Small intestine (tissue), 7 donors: ENCODE results near the gene SYNE3. TPM values are rescaled to one million over a fixed set of nuclear protein-coding genes. Genes with fewer than 3 reads are reported as not detected.
A peak's percentile ranks its signal among the peaks of the same experiment; 100 is the strongest.
"Not testable (repeated sequence)": the region's sequence is repeated elsewhere in the genome, so short reads cannot be mapped to it uniquely, and the experiment has no call there.

Experiments used
- DNase-seq, 2 donors: peaks; one replicate each; pipeline versions ENCODE4 v3.0.0 to v3.0.0-alpha.2; 2013
- FAIRE-seq: peaks from 2 replicates; lab custom pipeline; 2012; peaks lifted over from hg19 to GRCh38; lab: Jason Lieb, UNC
- H3K27ac ChIP-seq, 3 donors: one replicate each; pipeline ENCODE4 v1.5.1; 2013; ENCODE audit warnings: low read length in 2 of 3, mild to moderate bottlenecking in 2 of 3, control low read depth in 1 of 3, inconsistent platforms in 1 of 3, low read depth in 1 of 3, moderate library complexity in 1 of 3
- H3K27me3 ChIP-seq, 3 donors: one replicate each; pipeline ENCODE4 v1.6.1; 2013; ENCODE audit warnings: low read length in 3 of 3, inconsistent platforms in 1 of 3; ENCODE audit not compliant: control insufficient read depth in 3 of 3, insufficient read depth in 3 of 3
- H3K36me3 ChIP-seq, 3 donors: one replicate each; pipeline ENCODE4 v1.6.1; 2013; ENCODE audit warnings: low read length in 3 of 3, inconsistent platforms in 1 of 3, low read depth in 1 of 3, mild to moderate bottlenecking in 1 of 3, moderate library complexity in 1 of 3; ENCODE audit not compliant: control insufficient read depth in 3 of 3, insufficient read depth in 2 of 3
- H3K4me1 ChIP-seq, 3 donors: one replicate each; pipeline ENCODE4 v1.6.1; 2013; ENCODE audit warnings: low read length in 2 of 3, inconsistent platforms in 1 of 3, low read depth in 1 of 3, mild to moderate bottlenecking in 1 of 3, moderate library complexity in 1 of 3; ENCODE audit not compliant: control insufficient read depth in 3 of 3, insufficient read depth in 2 of 3
- H3K4me3 ChIP-seq, 3 donors: one replicate each; pipeline ENCODE4 v1.5.1; 2013; ENCODE audit warnings: low read length in 3 of 3, control low read depth in 1 of 3, inconsistent platforms in 1 of 3, low read depth in 1 of 3, mild to moderate bottlenecking in 1 of 3, moderate library complexity in 1 of 3
- H3K9me3 ChIP-seq, 2 donors: one replicate each; pipeline ENCODE4 v1.6.1; 2013; ENCODE audit warnings: low read depth in 1 of 2, low read length in 1 of 2; ENCODE audit not compliant: control insufficient read depth in 2 of 2, insufficient read depth in 1 of 2
- WGBS, 3 donors: extraction: QIAGEN DNeasy Blood & Tissue Kit; methylation state at CpG; one replicate each; pipeline ENCODE4 v1.1.7; 2013; 5-methylcytosine and 5-hydroxymethylcytosine counted together
- polyA plus RNA-seq, 4 donors: library from polyadenylated mRNA; stranded (reverse) in 3 of 4; unstranded in 1 of 4; fragments of 200-250 nt in 3 of 4; fragments of 120-200 nt in 1 of 4; gene quantifications; one replicate each; pipeline versions ENCODE4 v1.2.1 to v1.2.3, GENCODE V29; 2013
- donor health status: healthy with polysubstance abuse.
- donor health status: control.
- donor health status: control.
- donor health status: Bipolar disorder and iron deficiency.
- donor health status: healthy.

Gene SYNE3
- polyA plus RNA-seq, 4 donors, result 0.81 to 5.0 (median 1.4) TPM

DNA sequence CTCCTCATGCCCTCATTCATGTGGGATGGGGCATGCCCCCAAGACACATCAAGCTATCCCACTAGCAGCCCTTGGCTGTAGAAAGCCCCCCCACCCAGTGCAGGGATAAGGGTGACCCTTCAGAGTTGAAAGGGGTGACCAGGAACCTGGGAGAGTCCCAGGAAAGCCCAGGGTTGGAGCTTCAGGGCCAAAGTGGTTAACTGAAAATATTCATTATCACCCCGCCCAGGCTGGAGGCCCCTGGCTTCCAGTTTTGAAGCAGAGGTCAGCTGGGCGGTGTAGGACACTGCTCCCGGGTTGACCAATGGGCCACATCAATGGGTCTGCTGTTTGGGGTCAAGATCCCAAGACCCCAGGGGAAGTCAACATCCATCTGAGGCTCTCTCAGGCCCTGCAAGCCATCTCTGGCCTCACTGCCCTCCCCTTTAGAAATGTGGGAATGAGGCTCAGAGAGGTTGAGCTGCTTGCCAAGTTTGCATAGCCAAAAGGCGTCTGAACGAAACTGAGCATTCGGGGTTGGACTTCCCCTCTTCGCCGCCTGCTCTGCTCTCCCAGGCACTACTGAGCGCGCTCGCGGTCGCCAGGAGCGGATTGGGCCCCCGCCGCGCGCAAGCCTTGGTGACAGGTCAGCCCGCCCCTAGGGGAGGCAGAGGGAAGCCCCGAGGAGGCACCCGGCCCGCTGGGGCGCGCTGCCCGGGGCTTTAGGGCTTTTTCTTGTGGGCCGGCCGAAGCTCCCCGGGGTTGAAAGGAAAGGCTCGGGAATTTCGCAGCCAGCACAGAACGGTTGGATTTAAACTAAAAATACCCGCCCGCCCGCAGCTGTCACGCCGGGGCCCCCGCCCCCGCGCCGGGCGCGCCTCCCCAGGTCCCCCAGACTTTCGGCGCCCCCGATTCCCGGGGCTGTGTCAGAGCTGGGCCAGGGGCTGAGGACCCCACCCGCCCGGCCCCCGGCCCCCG is 576 bp downstream of the SYNE3 start:
- no peak for FAIRE-seq
- H3K4me3 ChIP-seq, result peak overlapping the region; percentile 28 to 68 (median 66)
- H3K27me3 ChIP-seq, result peaks cover 0 to 18% (median 0%) of the 10 kb centered on the region in 3 donors
- peak overlapping the region in 2 of 3 donors; percentile 34 to 66 for H3K27ac ChIP-seq
- H3K4me1 ChIP-seq, result peaks cover 7 to 30% (median 29%) of the 10 kb centered on the region in 3 donors
- no peaks in the 10 kb centered on the region for H3K9me3 ChIP-seq
- no peaks in the 10 kb centered on the region for H3K36me3 ChIP-seq
- WGBS, 3 donors, result 1 to 2% (median 2%) methylated on average over 28 to 50 of the region's 50 CpGs
- peak; percentile 48 to 68 for DNase-seq

DNA sequence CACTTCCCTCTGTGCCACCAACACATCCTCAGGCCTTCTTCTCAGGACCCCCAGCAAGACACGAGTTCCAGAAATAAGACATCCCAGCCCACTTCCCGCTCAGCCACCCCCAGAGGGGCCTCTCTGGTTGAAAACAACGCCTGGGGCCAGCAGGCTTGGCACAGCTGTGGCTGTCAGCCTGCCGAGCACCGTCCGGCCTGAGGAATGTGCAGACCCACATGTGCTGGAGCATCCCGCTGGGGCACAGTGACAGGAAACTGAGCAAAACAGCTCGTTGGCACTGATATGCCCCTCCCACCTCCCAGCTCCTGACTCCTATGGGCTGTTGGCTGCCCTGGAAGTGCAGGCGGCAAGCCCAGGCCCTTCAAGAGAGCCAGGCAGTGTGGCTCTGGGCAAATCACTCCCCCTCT is 1.4 kb downstream of the SYNE3 start:
- Histone ChIP-seq H3K4me3 (peak overlapping the region in 1 of 3 donors; percentile 9), H3K27me3 (peaks cover 0 to 18% (median 0%) of the 10 kb centered on the region in 3 donors), H3K9me3 (no peaks in the 10 kb centered on the region), H3K27ac (peak overlapping the region in 1 of 3 donors; percentile 11), H3K36me3 (no peaks in the 10 kb centered on the region), H3K4me1 (peaks cover 7 to 29% (median 29%) of the 10 kb centered on the region in 3 donors)
- WGBS, 3 donors, result 40 to 69% (median 65%) methylated on average over 9 of the region's 9 CpGs
- FAIRE-seq, result no peak
- no peak for DNase-seq

DNA sequence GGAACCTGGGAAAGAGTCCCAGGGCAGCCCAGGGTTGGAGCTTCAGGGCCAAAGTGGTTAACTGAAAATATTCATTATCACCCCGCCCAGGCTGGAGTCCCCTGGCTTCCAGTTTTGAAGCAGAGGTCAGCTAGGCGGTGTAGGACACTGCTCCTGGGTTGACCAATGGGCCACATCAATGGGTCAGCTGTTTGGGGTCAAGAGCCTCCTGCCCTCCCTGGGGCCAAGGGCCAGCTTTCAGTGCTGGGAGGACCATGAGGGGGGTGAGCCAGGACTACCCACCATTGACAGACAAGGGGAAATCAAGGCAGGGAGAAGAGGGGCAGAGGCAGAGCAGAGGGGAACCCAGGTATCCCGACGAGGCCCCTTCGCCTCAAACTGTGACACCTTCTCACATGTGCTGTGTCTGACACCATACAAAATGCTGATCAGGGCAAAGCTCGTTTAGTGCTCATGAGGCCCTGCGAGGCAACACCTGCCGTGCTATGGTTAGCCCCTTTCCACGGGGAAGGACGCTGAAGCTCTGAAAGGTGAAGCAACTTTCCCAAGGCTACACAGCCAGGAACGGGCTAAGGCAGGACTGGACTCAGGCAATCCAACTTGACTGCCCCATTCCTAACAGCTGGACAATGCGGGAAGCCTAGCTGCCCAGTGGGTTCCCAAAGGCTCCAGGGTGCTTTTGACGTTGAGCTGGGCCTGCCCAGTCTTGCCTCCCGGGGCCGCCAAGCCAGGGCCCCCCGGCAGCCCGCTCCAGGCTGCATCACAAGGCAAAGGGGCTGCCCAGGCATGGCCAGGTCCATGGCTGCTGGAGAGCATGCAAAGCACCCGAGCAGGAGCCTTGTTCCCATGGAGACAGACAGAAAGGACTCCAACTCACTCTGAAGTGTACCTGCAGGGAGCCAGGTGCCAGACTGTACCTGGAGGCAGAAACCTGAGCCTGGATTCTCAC is 2.0 kb downstream of the SYNE3 start:
- H3K4me1 ChIP-seq, result peaks cover 7 to 29% (median 22%) of the 10 kb centered on the region in 3 donors
- FAIRE-seq, result no peak
- H3K9me3 ChIP-seq, result no peaks in the 10 kb centered on the region
- H3K27me3 ChIP-seq, result peaks cover 0 to 18% (median 0%) of the 10 kb centered on the region in 3 donors
- H3K4me3 ChIP-seq, result no peak overlapping the region
- H3K36me3 ChIP-seq, result no peaks in the 10 kb centered on the region
- WGBS, 3 donors, result 66 to 80% (median 77%) methylated on average over 18 of the region's 18 CpGs
- peak overlapping the region in 1 of 3 donors; percentile 11 for H3K27ac ChIP-seq
- no peak for DNase-seq

DNA sequence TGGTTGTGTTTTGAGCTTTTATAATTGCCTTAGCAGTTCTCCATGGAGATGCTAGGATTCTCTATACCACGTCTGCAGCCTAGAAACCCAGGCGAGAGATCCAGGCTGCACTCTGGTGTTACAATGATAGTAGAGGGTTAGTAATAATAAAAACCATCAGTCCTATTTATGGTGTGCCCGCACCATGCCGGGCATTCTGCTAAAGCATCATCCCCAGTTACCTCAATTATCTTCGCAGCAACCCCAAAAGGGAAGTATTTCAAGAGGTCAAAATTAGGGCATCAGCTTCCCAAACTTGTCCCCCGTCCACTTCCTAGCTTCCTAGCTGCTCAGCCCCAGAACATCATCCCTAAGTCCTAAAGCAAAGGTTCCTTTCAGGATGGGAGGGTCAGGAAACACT is 3.2 kb downstream of the SYNE3 start:
- 75 to 90% (median 86%) methylated on average over 6 of the region's 6 CpGs for WGBS, 3 donors
- FAIRE-seq (no peak), DNase-seq (no peak)
- Histone ChIP-seq H3K36me3 (peaks cover 0 to 2% (median 0%) of the 10 kb centered on the region in 3 donors), H3K4me3 (no peak overlapping the region), H3K27ac (no peak overlapping the region), H3K27me3 (peaks cover 0 to 18% (median 0%) of the 10 kb centered on the region in 3 donors), H3K9me3 (no peaks in the 10 kb centered on the region), H3K4me1 (peaks cover 4 to 29% (median 17%) of the 10 kb centered on the region in 3 donors)

DNA sequence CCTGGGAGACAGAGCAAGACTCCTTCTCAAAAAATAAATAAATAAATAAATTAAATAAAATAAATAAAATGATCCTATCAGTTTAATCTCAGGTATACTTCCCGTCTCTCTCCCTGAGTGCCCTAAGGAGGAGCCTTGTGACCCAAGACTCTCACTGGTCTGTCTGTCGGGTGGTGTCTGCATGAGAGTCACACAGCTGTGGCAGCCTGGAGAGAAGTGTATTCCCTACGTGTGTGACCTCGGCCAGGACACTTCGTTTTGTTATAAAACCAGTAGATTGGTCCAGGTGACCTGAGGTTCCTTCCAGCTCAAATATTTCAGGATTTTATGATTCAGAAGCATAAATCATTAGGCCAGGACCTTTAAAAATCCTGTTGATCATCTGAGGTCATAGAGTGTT is 4.8 kb downstream of the SYNE3 start:
- H3K9me3 ChIP-seq, result no peaks in the 10 kb centered on the region
- peaks cover 2 to 19% (median 14%) of the 10 kb centered on the region in 3 donors for H3K4me1 ChIP-seq
- H3K27me3 ChIP-seq, result peaks cover 0 to 13% (median 0%) of the 10 kb centered on the region in 3 donors
- DNase-seq, result no peak
- 86 to 90% (median 89%) methylated on average over 5 of the region's 5 CpGs for WGBS, 3 donors
- peaks cover 0 to 2% (median 0%) of the 10 kb centered on the region in 3 donors for H3K36me3 ChIP-seq
- H3K27ac ChIP-seq, result no peak overlapping the region
- no peak for FAIRE-seq
- H3K4me3 ChIP-seq, result no peak overlapping the region

DNA sequence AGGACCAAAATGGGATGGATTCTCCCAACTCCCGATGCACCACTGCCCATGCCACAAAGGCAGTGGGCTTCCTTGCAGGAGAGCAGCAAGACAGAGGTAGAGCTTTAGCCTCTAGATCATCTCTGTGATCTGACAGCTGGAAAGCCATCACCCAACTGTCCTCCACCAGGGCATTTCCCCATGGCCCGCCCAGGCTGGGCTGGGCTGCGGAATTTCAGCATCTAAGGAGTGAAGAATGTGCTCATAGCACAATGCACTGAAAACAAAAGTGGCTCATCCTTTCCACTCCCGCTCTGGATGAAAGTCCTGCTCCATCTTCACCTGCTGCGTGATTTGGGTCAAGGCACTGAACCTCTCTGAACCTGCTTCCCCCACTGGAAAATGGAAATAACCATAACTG is 5.6 kb downstream of the SYNE3 start:
- no peak overlapping the region for H3K27ac ChIP-seq
- peaks cover 2 to 16% (median 13%) of the 10 kb centered on the region in 3 donors for H3K4me1 ChIP-seq
- peaks cover 0 to 10% (median 0%) of the 10 kb centered on the region in 3 donors for H3K27me3 ChIP-seq
- DNase-seq (no peak), FAIRE-seq (no peak)
- H3K9me3 ChIP-seq, result no peaks in the 10 kb centered on the region
- H3K36me3 ChIP-seq, result peaks cover 0 to 2% (median 0%) of the 10 kb centered on the region in 3 donors
- 74 to 89% (median 85%) methylated on average over 5 of the region's 5 CpGs for WGBS, 3 donors
- H3K4me3 ChIP-seq, result no peak overlapping the region

DNA sequence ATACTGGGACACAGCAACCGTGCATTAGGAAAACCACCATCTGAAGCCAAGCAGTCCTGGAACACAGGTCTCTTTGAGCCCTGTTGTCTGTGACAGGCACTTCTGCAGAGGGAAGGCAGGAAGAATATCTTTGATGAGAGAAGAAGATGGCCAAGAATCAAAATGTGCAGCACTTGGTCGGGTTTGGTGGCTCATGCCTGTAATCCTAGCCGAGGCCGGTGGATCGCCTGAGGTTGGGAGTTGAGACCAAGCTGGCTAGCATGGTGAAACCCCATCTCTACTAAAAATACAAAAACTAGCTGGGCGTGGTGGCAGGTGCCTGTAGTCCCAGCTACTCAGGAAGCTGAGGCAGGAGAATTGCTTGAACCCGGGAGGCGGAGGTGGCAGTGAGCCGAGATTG is 6.1 kb downstream of the SYNE3 start:
- FAIRE-seq, H3K27me3 ChIP-seq: not testable (repeated sequence)
- 89 to 95% (median 92%) methylated on average over 9 of the region's 9 CpGs for WGBS, 3 donors

DNA sequence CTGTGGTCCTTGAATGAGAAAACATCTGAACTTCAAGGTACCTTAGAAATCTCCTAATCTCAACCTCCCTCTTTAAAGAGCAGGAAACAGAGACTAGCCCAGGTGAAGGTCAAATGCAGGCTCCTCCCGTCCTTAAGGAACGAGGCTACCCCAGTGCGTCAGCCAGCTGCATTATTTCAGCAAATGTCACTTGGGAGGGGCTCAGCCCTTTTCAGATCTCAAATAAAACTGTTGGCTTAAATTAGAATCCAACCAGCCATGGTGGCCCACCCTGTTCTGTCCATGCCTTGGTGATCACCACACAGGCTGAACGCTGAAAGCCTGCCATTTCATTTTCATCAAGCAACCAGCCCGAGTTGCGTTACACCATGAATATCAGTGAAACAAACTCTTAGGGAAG is 7.0 kb downstream of the SYNE3 start:
- no peak for FAIRE-seq
- Histone ChIP-seq H3K9me3 (no peaks in the 10 kb centered on the region), H3K36me3 (peaks cover 0 to 2% (median 0%) of the 10 kb centered on the region in 3 donors), H3K27me3 (no peaks in the 10 kb centered on the region), H3K27ac (no peak overlapping the region), H3K4me3 (no peak overlapping the region), H3K4me1 (peaks cover 0 to 7% (median 4%) of the 10 kb centered on the region in 3 donors)
- no peak for DNase-seq
- 83 to 85% (median 83%) methylated on average over 6 of the region's 6 CpGs for WGBS, 3 donors

More for the DNA sequence above, 6.1 kb downstream of the SYNE3 start:
- not testable (repeated sequence) for H3K27ac ChIP-seq, DNase-seq, H3K4me3 ChIP-seq, H3K9me3 ChIP-seq, H3K36me3 ChIP-seq
- peaks cover under 1 to 12% (median 9%) of the 10 kb centered on the region in 3 donors for H3K4me1 ChIP-seq
